Measurements from ENCODE around the gene IGFL2. TPM values are rescaled to one million over a fixed set of nuclear protein-coding genes. Genes with fewer than 3 reads are reported as not detected.

The IGFL2 gene
- total RNA-seq, 1 experiment from 2014 or later: not detected

- no peak overlapping the region for H3K4me3 ChIP-seq (ENCODE audit: low read length)
- H3K36me3 ChIP-seq (ENCODE audit: insufficient read depth, low read length): no peaks in the 10 kb centered on the region
- H4K20me1 ChIP-seq (ENCODE audit: insufficient read depth, low read depth, low read length): no peaks in the 10 kb centered on the region
- H3K9ac ChIP-seq (ENCODE audit: low read length): no peak overlapping the region
- H3K79me2 ChIP-seq (ENCODE audit: low read length): no peaks in the 10 kb centered on the region
- no peak overlapping the region for H2AFZ ChIP-seq (ENCODE audit: low read length)
- H3K27ac ChIP-seq (ENCODE audit: low read length): no peak overlapping the region
- DNase-seq: no peak
- H3K4me2 ChIP-seq (ENCODE audit: low read depth, low read length, poor library complexity, severe bottlenecking): no peak overlapping the region
- H3K4me1 ChIP-seq (ENCODE audit: low read length): no peaks in the 10 kb centered on the region
- H3K9me3 ChIP-seq (ENCODE audit: low read length): no peaks in the 10 kb centered on the region
- no peaks in the 10 kb centered on the region for H3K9me2 ChIP-seq (replicated peaks; ENCODE audit: insufficient read depth, low read length)
- no peaks in the 10 kb centered on the region for H3K27me3 ChIP-seq (ENCODE audit: low read length)
Observed at GRCh38 chr19:46133101-46133627, 14.9 kb upstream of the IGFL2 start.

- Histone ChIP-seq H3K4me2 (ENCODE audit: low read depth, low read length, poor library complexity, severe bottlenecking) (no peak overlapping the region), H3K27ac (ENCODE audit: low read length) (no peak overlapping the region), H3K79me2 (ENCODE audit: low read length) (no peaks in the 10 kb centered on the region), H3K9me3 (ENCODE audit: low read length) (no peaks in the 10 kb centered on the region), H3K4me1 (ENCODE audit: low read length) (no peaks in the 10 kb centered on the region), H4K20me1 (ENCODE audit: insufficient read depth, low read depth, low read length) (no peaks in the 10 kb centered on the region), H3K27me3 (ENCODE audit: low read length) (no peaks in the 10 kb centered on the region), H3K9ac (ENCODE audit: low read length) (no peak overlapping the region), H3K9me2 (replicated peaks; ENCODE audit: insufficient read depth, low read length) (no peaks in the 10 kb centered on the region), H3K4me3 (ENCODE audit: low read length) (no peak overlapping the region), H2AFZ (ENCODE audit: low read length) (no peak overlapping the region), H3K36me3 (ENCODE audit: insufficient read depth, low read length) (no peaks in the 10 kb centered on the region)
- DNase-seq: no peak
Observed at GRCh38 chr19:46133777-46134241, 14.2 kb upstream of the IGFL2 start.

GRCh38 chr19:46134527-46134926 lies 13.5 kb upstream of the IGFL2 start:
- no peaks in the 10 kb centered on the region for H3K36me3 ChIP-seq (ENCODE audit: insufficient read depth, low read length)
- H3K9me3 ChIP-seq (ENCODE audit: low read length): no peaks in the 10 kb centered on the region
- no peaks in the 10 kb centered on the region for H4K20me1 ChIP-seq (ENCODE audit: insufficient read depth, low read depth, low read length)
- no peak overlapping the region for H2AFZ ChIP-seq (ENCODE audit: low read length)
- H3K9me2 ChIP-seq (replicated peaks; ENCODE audit: insufficient read depth, low read length): no peaks in the 10 kb centered on the region
- H3K79me2 ChIP-seq (ENCODE audit: low read length): no peaks in the 10 kb centered on the region
- no peak overlapping the region for H3K9ac ChIP-seq (ENCODE audit: low read length)
- H3K4me3 ChIP-seq (ENCODE audit: low read length): no peak overlapping the region
- no peaks in the 10 kb centered on the region for H3K4me1 ChIP-seq (ENCODE audit: low read length)
- H3K27me3 ChIP-seq (ENCODE audit: low read length): no peaks in the 10 kb centered on the region
- H3K27ac ChIP-seq (ENCODE audit: low read length): no peak overlapping the region
- no peak for DNase-seq
- H3K4me2 ChIP-seq (ENCODE audit: low read depth, low read length, poor library complexity, severe bottlenecking): no peak overlapping the region

GRCh38 chr19:46137915-46138473 lies 10.0 kb upstream of the IGFL2 start:
- Histone ChIP-seq H3K4me1 (ENCODE audit: low read length) (no peaks in the 10 kb centered on the region), H3K4me2 (ENCODE audit: low read depth, low read length, poor library complexity, severe bottlenecking) (no peak overlapping the region)

GRCh38 chr19:46141421-46141820 lies 6.6 kb upstream of the IGFL2 start:
- Histone ChIP-seq H3K4me1 (ENCODE audit: low read length) (no peaks in the 10 kb centered on the region), H3K36me3 (ENCODE audit: insufficient read depth, low read length) (no peaks in the 10 kb centered on the region), H3K9ac (ENCODE audit: low read length) (no peak overlapping the region), H3K9me3 (ENCODE audit: low read length) (no peaks in the 10 kb centered on the region), H3K79me2 (ENCODE audit: low read length) (no peaks in the 10 kb centered on the region), H3K4me3 (ENCODE audit: low read length) (no peak overlapping the region), H3K27me3 (ENCODE audit: low read length) (no peaks in the 10 kb centered on the region), H3K4me2 (ENCODE audit: low read depth, low read length, poor library complexity, severe bottlenecking) (no peak overlapping the region), H3K27ac (ENCODE audit: low read length) (no peak overlapping the region), H4K20me1 (ENCODE audit: insufficient read depth, low read depth, low read length) (no peaks in the 10 kb centered on the region), H3K9me2 (replicated peaks; ENCODE audit: insufficient read depth, low read length) (no peaks in the 10 kb centered on the region), H2AFZ (ENCODE audit: low read length) (no peak overlapping the region)
- DNase-seq: no peak

More at GRCh38 chr19:46137915-46138473, 10.0 kb upstream of the IGFL2 start:
- H3K36me3 ChIP-seq (ENCODE audit: insufficient read depth, low read length): no peaks in the 10 kb centered on the region
- H2AFZ ChIP-seq (ENCODE audit: low read length): no peak overlapping the region
- no peaks in the 10 kb centered on the region for H4K20me1 ChIP-seq (ENCODE audit: insufficient read depth, low read depth, low read length)
- H3K9me3 ChIP-seq (ENCODE audit: low read length): no peaks in the 10 kb centered on the region
- H3K4me3 ChIP-seq (ENCODE audit: low read length): no peak overlapping the region
- no peaks in the 10 kb centered on the region for H3K9me2 ChIP-seq (replicated peaks; ENCODE audit: insufficient read depth, low read length)
- no peak overlapping the region for H3K27ac ChIP-seq (ENCODE audit: low read length)
- DNase-seq: no peak
- H3K9ac ChIP-seq (ENCODE audit: low read length): no peak overlapping the region
- no peaks in the 10 kb centered on the region for H3K27me3 ChIP-seq (ENCODE audit: low read length)
- no peaks in the 10 kb centered on the region for H3K79me2 ChIP-seq (ENCODE audit: low read length)

GRCh38 chr19:46142294-46142693 lies 5.7 kb upstream of the IGFL2 start:
- Histone ChIP-seq H3K36me3 (ENCODE audit: insufficient read depth, low read length) (no peaks in the 10 kb centered on the region), H3K79me2 (ENCODE audit: low read length) (no peaks in the 10 kb centered on the region), H3K9ac (ENCODE audit: low read length) (no peak overlapping the region), H3K9me3 (ENCODE audit: low read length) (no peaks in the 10 kb centered on the region), H2AFZ (ENCODE audit: low read length) (no peak overlapping the region), H3K4me2 (ENCODE audit: low read depth, low read length, poor library complexity, severe bottlenecking) (no peak overlapping the region), H3K27me3 (ENCODE audit: low read length) (no peaks in the 10 kb centered on the region), H4K20me1 (ENCODE audit: insufficient read depth, low read depth, low read length) (no peaks in the 10 kb centered on the region), H3K9me2 (replicated peaks; ENCODE audit: insufficient read depth, low read length) (no peaks in the 10 kb centered on the region), H3K4me3 (ENCODE audit: low read length) (no peak overlapping the region), H3K27ac (ENCODE audit: low read length) (no peak overlapping the region), H3K4me1 (ENCODE audit: low read length) (no peaks in the 10 kb centered on the region)
- DNase-seq: no peak

- no peak overlapping the region for H3K9ac ChIP-seq (ENCODE audit: low read length)
- H3K36me3 ChIP-seq (ENCODE audit: insufficient read depth, low read length): no peaks in the 10 kb centered on the region
- H3K79me2 ChIP-seq (ENCODE audit: low read length): no peaks in the 10 kb centered on the region
- no peaks in the 10 kb centered on the region for H3K27me3 ChIP-seq (ENCODE audit: low read length)
- no peak overlapping the region for H3K4me3 ChIP-seq (ENCODE audit: low read length)
- no peaks in the 10 kb centered on the region for H3K9me3 ChIP-seq (ENCODE audit: low read length)
- H2AFZ ChIP-seq (ENCODE audit: low read length): no peak overlapping the region
- no peak overlapping the region for H3K4me2 ChIP-seq (ENCODE audit: low read depth, low read length, poor library complexity, severe bottlenecking)
- no peak for DNase-seq
- H4K20me1 ChIP-seq (ENCODE audit: insufficient read depth, low read depth, low read length): no peaks in the 10 kb centered on the region
- H3K9me2 ChIP-seq (replicated peaks; ENCODE audit: insufficient read depth, low read length): no peaks in the 10 kb centered on the region
- no peaks in the 10 kb centered on the region for H3K4me1 ChIP-seq (ENCODE audit: low read length)
- H3K27ac ChIP-seq (ENCODE audit: low read length): no peak overlapping the region
Observed at GRCh38 chr19:46144756-46145155, 3.3 kb upstream of the IGFL2 start.

GRCh38 chr19:46147166-46147740 lies 785 bp upstream of the IGFL2 start:
- Histone ChIP-seq H2AFZ (ENCODE audit: low read length) (no peak overlapping the region), H3K9me3 (ENCODE audit: low read length) (no peaks in the 10 kb centered on the region), H3K9me2 (replicated peaks; ENCODE audit: insufficient read depth, low read length) (no peaks in the 10 kb centered on the region), H3K79me2 (ENCODE audit: low read length) (no peaks in the 10 kb centered on the region), H3K27ac (ENCODE audit: low read length) (no peak overlapping the region), H3K4me1 (ENCODE audit: low read length) (no peaks in the 10 kb centered on the region), H3K36me3 (ENCODE audit: insufficient read depth, low read length) (no peaks in the 10 kb centered on the region), H3K9ac (ENCODE audit: low read length) (no peak overlapping the region), H3K27me3 (ENCODE audit: low read length) (no peaks in the 10 kb centered on the region), H4K20me1 (ENCODE audit: insufficient read depth, low read depth, low read length) (no peaks in the 10 kb centered on the region), H3K4me2 (ENCODE audit: low read depth, low read length, poor library complexity, severe bottlenecking) (no peak overlapping the region), H3K4me3 (ENCODE audit: low read length) (no peak overlapping the region)
- no peak for DNase-seq
